GM18502 (cell line): ENCODE results near the gene DXO.
A peak's percentile ranks its signal among the peaks of the same experiment; 100 is the strongest.

ENCODE experiments used
- ATAC-seq: cut with Tn5 transposase; IDR thresholded peaks from one replicate; pipeline ENCODE4 v1.9.1; 2021; ENCODE audit warnings: mild to moderate bottlenecking; ENCODE audit not compliant: unreplicated experiment, poor library complexity

The DXO gene

DNA sequence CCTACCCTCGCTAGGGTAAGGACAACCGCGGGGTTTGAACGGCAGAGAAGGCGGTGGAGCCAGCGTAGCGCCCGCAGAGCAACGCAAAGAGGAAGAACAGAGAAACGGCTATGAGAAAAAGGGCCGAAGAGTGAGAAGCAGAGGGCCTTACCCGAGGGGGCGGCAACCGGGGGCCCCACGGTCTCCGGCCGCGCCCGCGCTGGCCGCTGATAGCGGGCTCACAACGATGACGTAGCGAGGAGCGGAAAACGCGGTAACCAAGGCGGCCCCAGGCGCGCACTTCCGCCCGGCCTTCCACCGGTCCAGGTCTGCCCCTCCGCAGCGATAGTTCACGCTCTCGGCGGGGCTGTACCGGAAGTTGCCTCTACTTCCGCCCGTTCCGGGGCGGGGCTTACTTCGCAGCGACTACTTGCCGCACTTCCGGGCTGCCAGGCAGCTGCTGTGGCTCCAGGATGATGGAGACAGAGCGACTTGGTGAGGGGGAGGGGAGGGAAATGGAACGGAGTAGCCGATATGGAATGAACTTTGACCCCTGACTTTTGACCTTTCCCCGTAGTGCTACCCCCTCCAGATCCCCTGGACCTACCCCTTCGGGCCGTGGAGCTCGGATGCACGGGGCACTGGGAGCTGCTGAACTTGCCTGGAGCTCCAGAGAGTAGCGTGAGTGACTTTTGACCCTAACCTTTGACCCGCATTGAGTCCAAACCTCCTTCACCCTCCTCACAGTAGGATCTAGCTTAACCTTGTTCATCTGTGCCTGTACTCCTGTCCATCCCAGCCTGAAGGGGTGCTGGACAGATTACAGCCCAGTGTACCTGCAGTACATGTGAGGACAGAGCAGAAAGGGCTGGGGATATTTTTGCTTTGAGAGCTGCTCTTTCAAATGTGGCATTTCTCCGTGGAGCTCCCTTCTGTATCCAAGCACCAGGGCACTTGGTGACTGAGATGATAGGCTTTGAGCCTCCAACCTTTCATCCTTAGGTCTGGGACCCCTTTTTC, 12.9 kb downstream of the DXO start, which contains the start of the genes NELFE and SKIC2:
TSS of gene NELFE (minus strand) at position 231 of the 999 bp plus-strand sequence. CDS start 525 bp downstream, outside the sequence.
TSS of gene SKIC2 (plus strand) at position 435 of the 999 bp plus-strand sequence. CDS start at position 453, 18 bp downstream.
- peak; percentile 95 for ATAC-seq

DNA sequence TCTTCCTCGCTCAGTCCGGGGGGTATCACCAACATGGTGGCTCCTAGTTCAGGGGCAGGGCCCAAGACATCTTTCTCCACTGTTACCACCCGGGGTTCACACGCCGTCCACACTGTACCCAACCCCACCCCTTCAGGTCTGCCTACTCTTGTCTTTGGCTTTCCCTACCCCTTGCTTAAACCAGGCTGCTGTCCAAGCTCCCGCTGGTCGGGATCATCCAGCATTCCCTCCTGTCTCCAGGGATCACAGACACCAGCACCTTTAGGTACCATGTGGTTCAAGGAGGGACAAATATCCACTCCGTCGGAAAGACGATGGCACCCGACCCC, 13.6 kb downstream of the DXO start:
- peak; percentile 15 for ATAC-seq

GRCh38 chr6:31956796-31957195, 15.1 kb downstream of the DXO start:
- ATAC-seq: no peak

- no peak for ATAC-seq
Observed at GRCh38 chr6:31954511-31954910, 17.4 kb downstream of the DXO start.

DNA sequence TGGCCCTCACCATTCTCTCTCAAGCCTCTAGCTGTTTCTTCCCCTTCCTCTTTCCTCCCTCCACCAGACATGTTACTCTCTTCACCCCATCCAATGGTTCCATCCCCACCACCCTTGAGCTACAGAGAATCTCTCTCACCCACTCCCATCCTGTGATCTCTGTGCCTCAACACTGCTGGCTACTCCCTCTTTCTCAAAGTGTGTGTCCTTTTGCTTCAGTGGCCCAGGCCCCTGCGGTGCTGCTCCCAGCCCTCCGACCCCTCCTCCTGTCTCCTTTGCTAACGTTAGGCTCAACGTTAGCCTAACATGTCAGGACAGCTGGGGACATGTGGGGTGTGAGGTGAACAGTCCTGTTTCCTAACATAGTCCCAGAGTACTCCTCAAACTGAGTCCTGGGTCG, 19.0 kb downstream of the DXO start:
- no peak for ATAC-seq

- no peak for ATAC-seq
Observed at GRCh38 chr6:31952140-31952805, 19.7 kb downstream of the DXO start.

DNA sequence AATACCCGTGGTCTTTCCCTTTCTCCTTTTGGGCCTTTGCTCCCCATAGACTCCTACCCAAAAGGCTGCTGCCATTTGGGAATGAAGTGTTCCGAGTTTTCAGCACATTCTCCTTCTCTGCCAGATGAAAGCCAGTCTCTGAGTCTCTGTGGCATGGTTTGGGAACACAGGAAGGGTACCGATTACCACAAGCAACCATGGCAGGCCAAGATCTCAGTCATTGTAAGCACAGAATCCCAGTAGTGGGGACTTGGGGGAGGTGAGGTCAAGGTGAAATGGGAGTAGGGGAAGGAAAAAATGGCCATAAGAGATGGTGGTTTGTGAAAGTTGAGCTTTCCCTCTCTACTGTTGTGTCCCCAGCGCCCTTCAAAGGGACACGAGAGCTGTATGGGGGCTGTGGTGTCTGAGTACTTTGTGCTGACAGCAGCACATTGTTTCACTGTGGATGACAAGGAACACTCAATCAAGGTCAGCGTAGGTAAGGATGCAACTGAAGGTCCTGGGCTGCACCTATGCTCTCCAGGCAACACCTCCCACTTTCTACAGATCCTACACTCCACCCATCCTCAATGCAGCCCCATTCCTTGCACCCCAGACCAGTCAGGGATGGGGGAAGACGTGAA, 21.9 kb downstream of the DXO start:
- ATAC-seq: no peak

- no peak for ATAC-seq
Observed at GRCh38 chr6:31948753-31949413, 23.1 kb downstream of the DXO start.

DNA sequence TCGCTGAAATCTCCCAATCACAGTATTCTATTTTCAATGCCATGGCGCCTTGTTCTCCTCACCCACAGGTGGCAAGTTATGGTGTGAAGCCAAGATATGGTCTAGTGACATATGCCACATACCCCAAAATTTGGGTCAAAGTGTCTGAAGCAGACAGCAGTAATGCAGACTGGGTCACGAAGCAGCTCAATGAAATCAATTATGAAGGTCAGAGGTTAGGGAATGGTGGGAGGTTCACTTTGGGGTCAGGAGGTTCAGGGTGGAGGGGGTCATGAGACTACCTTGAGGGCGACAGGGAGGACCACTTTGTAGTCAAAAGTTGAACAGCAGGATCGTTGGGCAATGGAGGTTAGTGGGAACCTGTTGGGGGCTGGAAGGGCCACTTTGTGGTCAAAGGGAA, 23.6 kb downstream of the DXO start:
- no peak for ATAC-seq

GRCh38 chr6:31947864-31948263, 24.1 kb downstream of the DXO start:
- ATAC-seq: no peak

GRCh38 chr6:31947070-31947675, 24.8 kb downstream of the DXO start:
- ATAC-seq: no peak

DNA sequence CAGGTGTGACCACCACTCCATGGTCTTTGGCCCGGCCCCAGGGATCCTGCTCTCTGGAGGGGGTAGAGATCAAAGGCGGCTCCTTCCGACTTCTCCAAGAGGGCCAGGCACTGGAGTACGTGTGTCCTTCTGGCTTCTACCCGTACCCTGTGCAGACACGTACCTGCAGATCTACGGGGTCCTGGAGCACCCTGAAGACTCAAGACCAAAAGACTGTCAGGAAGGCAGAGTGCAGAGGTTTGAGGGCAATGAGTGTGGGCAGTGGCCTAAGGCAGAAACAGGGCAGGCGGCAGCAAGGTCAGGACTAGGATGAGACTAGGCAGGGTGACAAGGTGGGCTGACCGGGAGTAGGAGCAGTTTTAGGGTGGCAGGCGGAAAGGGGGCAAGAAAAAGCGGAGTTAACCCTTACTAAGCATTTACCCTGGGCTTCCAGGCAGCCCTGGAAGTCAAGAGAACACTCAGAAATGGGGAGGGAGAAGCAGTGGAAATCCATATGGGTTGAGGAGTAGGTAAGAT, 25.5 kb downstream of the DXO start:
- no peak for ATAC-seq

DNA sequence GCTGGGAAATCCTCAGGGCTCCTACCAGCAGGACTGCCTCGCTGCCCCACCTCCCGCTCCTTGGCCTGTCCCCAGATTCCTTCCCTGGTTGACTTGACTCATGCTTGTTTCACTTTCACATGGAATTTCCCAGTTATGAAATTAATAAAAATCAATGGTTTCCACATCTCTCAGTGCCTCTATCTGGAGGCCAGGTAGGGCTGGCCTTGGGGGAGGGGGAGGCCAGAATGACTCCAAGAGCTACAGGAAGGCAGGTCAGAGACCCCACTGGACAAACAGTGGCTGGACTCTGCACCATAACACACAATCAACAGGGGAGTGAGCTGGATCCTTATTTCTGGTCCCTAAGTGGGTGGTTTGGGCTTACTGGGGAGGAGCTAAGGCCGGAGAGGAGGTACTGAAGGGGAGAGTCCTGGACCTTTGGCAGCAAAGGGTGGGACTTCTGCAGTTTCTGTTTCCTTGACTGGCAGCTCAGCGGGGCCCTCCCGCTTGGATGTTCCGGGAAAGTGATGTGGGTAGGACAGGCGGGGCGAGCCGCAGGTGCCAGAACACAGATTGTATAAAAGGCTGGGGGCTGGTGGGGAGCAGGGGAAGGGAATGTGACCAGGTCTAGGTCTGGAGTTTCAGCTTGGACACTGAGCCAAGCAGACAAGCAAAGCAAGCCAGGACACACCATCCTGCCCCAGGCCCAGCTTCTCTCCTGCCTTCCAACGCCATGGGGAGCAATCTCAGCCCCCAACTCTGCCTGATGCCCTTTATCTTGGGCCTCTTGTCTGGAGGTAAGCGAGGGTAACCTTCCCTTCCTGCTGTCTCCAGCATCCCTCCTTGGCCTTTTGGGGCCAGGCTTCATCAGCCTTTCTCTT, 26.2 kb downstream of the DXO start, which contains the start of gene CFB:
TSS of gene CFB (plus strand) at position 589 of the 863 bp plus-strand sequence. CDS start at position 716, 127 bp downstream.
- no peak for ATAC-seq

GRCh38 chr6:31945154-31945506, 26.8 kb downstream of the DXO start:
- no peak for ATAC-seq

- no peak for ATAC-seq
Observed at GRCh38 chr6:31943742-31944141, 28.2 kb downstream of the DXO start.

GRCh38 chr6:31940256-31940664, 31.7 kb downstream of the DXO start:
- ATAC-seq: no peak

GRCh38 chr6:31935823-31936222, 36.1 kb downstream of the DXO start:
- ATAC-seq: no peak

GRCh38 chr6:31935021-31935420, 36.9 kb downstream of the DXO start:
- ATAC-seq: no peak

GRCh38 chr6:31933537-31933936, 38.4 kb downstream of the DXO start:
- no peak for ATAC-seq
